ENCODE measurements around the gene NCAPD3.
A peak's percentile ranks its signal among the peaks of the same experiment; 100 is the strongest.
"Not testable (repeated sequence)": the region's sequence is repeated elsewhere in the genome, so short reads cannot be mapped to it uniquely, and the experiment has no call there.

NCAPD3 gene

DNA sequence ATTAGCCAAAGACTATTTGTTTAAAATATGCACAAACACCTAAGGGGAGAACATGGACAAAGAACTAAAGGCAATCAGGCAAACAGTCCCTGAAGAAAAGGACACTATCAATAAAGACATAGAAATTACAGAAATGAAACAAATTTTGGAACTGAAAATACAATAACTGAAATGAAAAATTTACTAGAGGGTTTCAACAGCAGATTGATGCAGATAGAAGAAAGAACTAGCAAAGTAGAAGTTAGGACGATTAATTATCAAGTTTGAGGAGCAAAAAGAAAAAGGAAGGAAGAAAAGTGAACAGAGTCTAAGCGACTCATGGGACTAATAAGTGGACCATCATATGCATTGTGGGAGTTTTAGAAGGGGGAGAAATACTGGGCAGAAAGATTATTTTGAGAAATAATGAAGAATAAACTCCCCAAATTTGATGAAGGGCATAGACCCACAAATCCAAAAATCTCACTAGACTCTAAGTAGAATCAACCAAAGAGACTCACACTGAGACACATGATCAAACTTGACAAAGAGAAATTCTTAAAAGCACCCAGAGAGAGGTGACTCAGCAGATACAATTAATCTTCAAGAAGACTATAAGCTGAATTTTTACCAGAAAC is 92.0 kb downstream of the NCAPD3 start:
- DNase-seq (ENCODE audit: low read depth) = no peak

DNA sequence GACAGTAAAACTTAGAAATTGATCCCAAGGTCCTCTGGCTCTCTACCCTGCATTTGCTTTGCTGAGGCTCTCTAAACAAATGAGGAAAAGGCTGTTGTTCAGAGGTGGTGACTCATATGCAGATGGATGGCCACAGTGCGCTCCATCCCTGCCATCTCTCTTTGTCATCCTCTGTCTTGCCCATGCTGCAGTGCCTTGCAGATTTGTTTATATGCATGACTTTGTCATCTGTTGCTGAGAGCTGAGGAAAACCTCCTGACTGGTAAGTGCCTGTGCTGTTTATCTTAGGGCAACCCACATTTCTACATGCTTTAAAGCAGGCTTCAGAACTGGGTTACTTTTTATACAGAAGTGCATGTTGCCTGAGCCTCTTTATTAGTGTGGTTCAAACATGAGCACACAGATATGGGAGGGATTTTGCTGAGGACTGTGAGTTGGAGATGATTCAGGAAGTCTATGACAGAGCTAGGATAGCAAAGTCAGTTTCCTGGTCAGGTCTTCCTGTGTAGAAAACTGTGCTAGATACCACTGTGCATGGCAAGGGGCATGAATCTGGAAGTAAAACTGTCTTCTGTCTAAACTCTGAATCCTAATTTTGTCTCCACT is 97.4 kb downstream of the NCAPD3 start:
- DNase-seq (ENCODE audit: low read depth) = peak; percentile 50

DNA sequence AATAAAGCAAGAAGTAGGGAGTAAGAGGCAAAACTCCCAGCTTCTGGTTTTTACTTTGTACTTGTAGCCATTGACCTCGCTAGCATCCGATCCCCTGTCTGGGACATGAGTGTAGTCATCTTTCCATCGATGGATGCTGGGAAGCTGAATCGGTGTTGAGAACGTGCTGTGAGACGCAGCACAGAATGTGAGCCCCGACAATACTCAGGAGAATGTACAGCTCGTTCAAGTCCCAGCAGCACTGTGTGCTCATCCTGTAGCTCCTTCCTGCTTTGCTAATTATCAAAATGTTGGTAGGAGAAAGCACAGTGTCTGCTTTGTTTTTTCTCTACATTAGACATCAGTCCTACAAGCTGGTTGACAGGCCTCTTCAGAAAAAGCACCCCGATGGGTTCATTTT is 98.3 kb downstream of the NCAPD3 start:
- no peak for DNase-seq (ENCODE audit: low read depth)

- DNase-seq (ENCODE audit: low read depth) = no peak
Measured at GRCh38 chr11:134124660-134125451, 98.9 kb downstream of the NCAPD3 start.

GRCh38 chr11:134120921-134121526 is 102.7 kb downstream of the NCAPD3 start:
- DNase-seq (ENCODE audit: low read depth) = no peak

GRCh38 chr11:134120143-134120850 is 103.5 kb downstream of the NCAPD3 start:
- DNase-seq (ENCODE audit: low read depth) = no peak

DNA sequence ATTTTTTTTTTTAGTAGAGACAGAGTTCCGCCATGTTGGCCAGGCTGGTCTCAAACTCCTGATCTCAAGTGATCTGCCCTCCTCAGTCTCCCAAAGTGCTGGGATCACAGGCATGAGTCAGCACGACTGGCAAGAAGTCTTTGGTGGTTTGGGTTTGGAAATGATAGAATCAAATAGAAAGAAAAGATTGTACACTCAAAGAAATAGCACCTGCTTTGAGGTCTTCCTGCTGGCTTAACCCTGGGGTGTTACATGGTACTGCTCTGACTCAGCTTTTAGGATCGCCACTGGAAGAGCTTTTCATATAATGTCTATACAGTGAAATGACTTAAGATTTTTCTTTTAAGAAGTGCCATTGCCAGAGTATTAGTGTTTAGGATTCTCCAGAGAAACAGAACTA is 104.7 kb downstream of the NCAPD3 start:
- no peak for DNase-seq (ENCODE audit: low read depth)

DNA sequence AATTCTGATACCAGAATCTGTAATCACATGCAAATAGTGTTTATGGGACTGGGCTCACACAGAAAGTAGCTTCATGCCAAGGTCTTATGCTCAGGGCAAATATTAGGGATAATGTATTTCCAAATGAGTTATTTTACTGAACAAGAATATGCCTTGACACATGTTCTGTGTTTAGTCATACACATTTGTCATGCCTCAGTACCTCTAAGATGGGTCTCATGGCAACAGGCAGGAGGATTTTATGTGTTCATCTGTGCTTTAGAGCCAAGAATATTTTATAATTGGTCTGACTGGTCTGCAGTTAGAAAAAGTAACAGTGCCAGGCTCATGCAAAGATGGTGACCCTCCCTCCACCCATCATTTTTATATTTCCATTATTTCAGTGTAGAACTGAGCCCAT is 105.8 kb downstream of the NCAPD3 start:
- DNase-seq (ENCODE audit: low read depth) = no peak

- DNase-seq (ENCODE audit: low read depth) = no peak
Measured at GRCh38 chr11:134116210-134116609, 107.6 kb downstream of the NCAPD3 start.

DNA sequence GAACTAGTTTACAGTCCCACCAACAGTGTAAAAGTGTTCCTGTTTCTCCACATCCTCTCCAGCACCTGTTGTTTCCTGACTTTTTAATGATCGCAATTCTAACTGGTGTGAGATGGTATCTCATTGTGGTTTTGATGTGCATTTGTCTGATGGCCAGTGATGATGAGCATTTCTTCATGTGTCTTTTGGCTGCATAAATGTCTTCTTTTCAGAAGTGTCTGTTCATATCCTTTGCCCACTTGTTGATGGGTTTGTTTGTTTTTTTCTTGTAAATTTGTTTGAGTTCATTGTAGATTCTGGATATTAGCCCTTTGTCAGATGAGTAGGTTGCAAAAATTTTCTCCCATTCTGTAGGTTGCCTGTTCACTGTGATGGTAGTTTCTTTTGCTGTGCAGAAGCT is 110.0 kb downstream of the NCAPD3 start:
- not testable (repeated sequence) for DNase-seq (ENCODE audit: low read depth)

GRCh38 chr11:134110252-134110815 is 113.4 kb downstream of the NCAPD3 start:
- DNase-seq (ENCODE audit: low read depth) = no peak

All from HS-5 (cell line).